HEK293 (cell line): ENCODE data around the gene ASPSCR1.
A peak's percentile ranks its signal among the peaks of the same experiment; 100 is the strongest.

Experiments used
- CTCF ChIA-PET: fragments of 350-600 bp; formaldehyde crosslinking; extraction: SDS; loops from one replicate; lab custom pipeline; 2021; ENCODE audit warnings: antibody characterized with exemption; lab: Yijun Ruan, JAX
- POLR2A ChIA-PET: fragments of 300-600 bp; formaldehyde crosslinking; extraction: SDS; loops from one replicate; lab custom pipeline; 2020; ENCODE audit warnings: antibody characterized with exemption, inconsistent platforms; lab: Yijun Ruan, JAX
- H3K27ac ChIP-seq: fragments of 200-500 bp; sonication (Bioruptor generic); 2 replicates; pipeline ENCODE4 v1.5.1; 2014; ENCODE audit warnings: low read depth, low read length, control low read depth, inconsistent platforms; ENCODE audit errors: extremely low read depth
- H3K36me3 ChIP-seq, 2 experiments: fragments of 200-500 bp in 1 of 2; sonication (Bioruptor generic) in 1 of 2; 1 replicate in 1 of 2; 2 replicates in 1 of 2; pipeline ENCODE4 v1.5.1; 2014 to 2017; ENCODE audit warnings: inconsistent platforms in 2 of 2, low read length in 2 of 2; ENCODE audit not compliant: control insufficient read depth in 2 of 2, insufficient read depth in 1 of 2
- H3K4me1 ChIP-seq: fragments of 200-500 bp; sonication (Bioruptor generic); 2 replicates; pipeline ENCODE4 v1.5.1; 2014; ENCODE audit warnings: mild to moderate bottlenecking, low read length, inconsistent platforms; ENCODE audit not compliant: control insufficient read depth, insufficient read depth
- H3K4me3 ChIP-seq: 2 replicates; pipeline ENCODE4 v1.5.1; 2011; ENCODE audit warnings: low read depth, mild to moderate bottlenecking, control low read depth, low read length, moderate library complexity
- H3K9me3 ChIP-seq: fragments of 200-500 bp; sonication (Bioruptor generic); 2 replicates; pipeline ENCODE4 v1.5.1; 2014; ENCODE audit warnings: low read depth, low read length, inconsistent platforms; ENCODE audit not compliant: control insufficient read depth, insufficient read depth
- GLIS2 ChIP-seq: fragments of 450-650 bp; formaldehyde crosslinking; IDR thresholded peaks from 2 replicates; pipeline ENCODE4 v1.5.1; 2016; ENCODE audit warnings: missing biosample characterization, missing genetic modification characterization
- IKZF3 ChIP-seq: fragments of 450-650 bp; IDR thresholded peaks from 2 replicates; pipeline ENCODE4 v1.5.0; 2018; ENCODE audit warnings: missing biosample characterization, mild to moderate bottlenecking, missing genetic modification characterization, moderate library complexity
- PRDM2 ChIP-seq: fragments of 450-650 bp; formaldehyde crosslinking; IDR thresholded peaks from 2 replicates; pipeline ENCODE4 v1.5.1; 2016; ENCODE audit warnings: missing biosample characterization, missing genetic modification characterization, borderline replicate concordance
- WT1 ChIP-seq: fragments of 450-650 bp; formaldehyde crosslinking; IDR thresholded peaks from 2 replicates; pipeline ENCODE4 v1.5.1; 2016; ENCODE audit warnings: missing biosample characterization, missing genetic modification characterization
- ZBTB1 ChIP-seq: fragments of 450-650 bp; formaldehyde crosslinking; IDR thresholded peaks from 2 replicates; pipeline ENCODE4 v1.5.1; 2016; ENCODE audit warnings: missing biosample characterization, missing genetic modification characterization
- ZFHX2 ChIP-seq: fragments of 450-650 bp; formaldehyde crosslinking; conservative IDR thresholded peaks from 2 replicates; pipeline ENCODE4 v1.5.1; 2016; ENCODE audit warnings: missing biosample characterization, missing genetic modification characterization
- ZNF112 ChIP-seq: fragments of 450-650 bp; formaldehyde crosslinking; IDR thresholded peaks from 2 replicates; pipeline ENCODE4 v1.5.0; 2017; ENCODE audit warnings: missing biosample characterization, missing genetic modification characterization
- ZNF174 ChIP-seq: fragments of 450-650 bp; formaldehyde crosslinking; IDR thresholded peaks from 2 replicates; pipeline ENCODE4 v1.5.0; 2017; ENCODE audit warnings: missing biosample characterization, mild to moderate bottlenecking, missing genetic modification characterization
- ZNF202 ChIP-seq: fragments of 450-650 bp; formaldehyde crosslinking; IDR thresholded peaks from 2 replicates; pipeline ENCODE4 v1.5.1; 2016; ENCODE audit warnings: missing biosample characterization, missing genetic modification characterization, borderline replicate concordance
- ZNF302 ChIP-seq: fragments of 450-650 bp; formaldehyde crosslinking; IDR thresholded peaks from 2 replicates; pipeline ENCODE4 v1.5.1; 2016; ENCODE audit warnings: missing biosample characterization, missing genetic modification characterization, low read depth
- ZNF335 ChIP-seq: fragments of 450-650 bp; formaldehyde crosslinking; conservative IDR thresholded peaks from 2 replicates; pipeline ENCODE4 v1.5.1; 2016; ENCODE audit warnings: missing biosample characterization, missing genetic modification characterization
- ZNF426 ChIP-seq: fragments of 450-650 bp; formaldehyde crosslinking; IDR thresholded peaks from 2 replicates; pipeline ENCODE4 v1.5.1; 2017; ENCODE audit warnings: missing biosample characterization, missing genetic modification characterization, mild to moderate bottlenecking, inconsistent platforms, moderate library complexity
- ZNF514 ChIP-seq: fragments of 450-650 bp; formaldehyde crosslinking; IDR thresholded peaks from 2 replicates; pipeline ENCODE4 v1.5.1; 2016; ENCODE audit warnings: missing biosample characterization, missing genetic modification characterization
- ZNF558 ChIP-seq: fragments of 450-650 bp; formaldehyde crosslinking; IDR thresholded peaks from 2 replicates; pipeline ENCODE4 v1.5.1; 2016; ENCODE audit warnings: missing biosample characterization, missing genetic modification characterization
- ZNF596 ChIP-seq: fragments of 450-650 bp; IDR thresholded peaks from 2 replicates; pipeline ENCODE4 v1.5.0; 2018; ENCODE audit warnings: missing biosample characterization, mild to moderate bottlenecking, missing genetic modification characterization, moderate library complexity
- ZNF664 ChIP-seq: fragments of 450-650 bp; formaldehyde crosslinking; IDR thresholded peaks from 2 replicates; pipeline ENCODE4 v1.5.1; 2016; ENCODE audit warnings: missing biosample characterization, missing genetic modification characterization
- TF ChIP-seq, protein P1 (sequence below): fragments of 450-650 bp; formaldehyde crosslinking; IDR thresholded peaks from 2 replicates; pipeline ENCODE4 v1.5.1; 2016; ENCODE audit warnings: missing biosample characterization, missing genetic modification characterization
- TF ChIP-seq, protein P2 (sequence below): fragments of 450-650 bp; formaldehyde crosslinking; IDR thresholded peaks from 2 replicates; pipeline ENCODE4 v1.5.1; 2017; ENCODE audit warnings: missing biosample characterization, missing genetic modification characterization
- TF ChIP-seq, protein P3 (sequence below): fragments of 450-650 bp; formaldehyde crosslinking; IDR thresholded peaks from 2 replicates; pipeline ENCODE4 v1.5.1; 2016; ENCODE audit warnings: missing biosample characterization, missing genetic modification characterization, borderline replicate concordance

Gene ASPSCR1

GRCh38 chr17:82004517-82005455 is 27.4 kb downstream of the ASPSCR1 start:
- TF ChIP-seq, protein P1, sequence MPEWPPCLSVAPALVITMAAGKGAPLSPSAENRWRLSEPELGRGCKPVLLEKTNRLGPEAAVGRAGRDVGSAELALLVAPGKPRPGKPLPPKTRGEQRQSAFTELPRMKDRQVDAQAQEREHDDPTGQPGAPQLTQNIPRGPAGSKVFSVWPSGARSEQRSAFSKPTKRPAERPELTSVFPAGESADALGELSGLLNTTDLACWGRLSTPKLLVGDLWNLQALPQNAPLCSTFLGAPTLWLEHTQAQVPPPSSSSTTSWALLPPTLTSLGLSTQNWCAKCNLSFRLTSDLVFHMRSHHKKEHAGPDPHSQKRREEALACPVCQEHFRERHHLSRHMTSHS (tag by site-specific recombination): no peak
- TF ChIP-seq ZNF335 (tag by site-specific recombination) (no peak), GLIS2 (no peak), ZNF558 (tag by site-specific recombination) (no peak), ZNF514 (no peak), PRDM2 (tag by site-specific recombination) (no peak)
- TF ChIP-seq, protein P2, sequence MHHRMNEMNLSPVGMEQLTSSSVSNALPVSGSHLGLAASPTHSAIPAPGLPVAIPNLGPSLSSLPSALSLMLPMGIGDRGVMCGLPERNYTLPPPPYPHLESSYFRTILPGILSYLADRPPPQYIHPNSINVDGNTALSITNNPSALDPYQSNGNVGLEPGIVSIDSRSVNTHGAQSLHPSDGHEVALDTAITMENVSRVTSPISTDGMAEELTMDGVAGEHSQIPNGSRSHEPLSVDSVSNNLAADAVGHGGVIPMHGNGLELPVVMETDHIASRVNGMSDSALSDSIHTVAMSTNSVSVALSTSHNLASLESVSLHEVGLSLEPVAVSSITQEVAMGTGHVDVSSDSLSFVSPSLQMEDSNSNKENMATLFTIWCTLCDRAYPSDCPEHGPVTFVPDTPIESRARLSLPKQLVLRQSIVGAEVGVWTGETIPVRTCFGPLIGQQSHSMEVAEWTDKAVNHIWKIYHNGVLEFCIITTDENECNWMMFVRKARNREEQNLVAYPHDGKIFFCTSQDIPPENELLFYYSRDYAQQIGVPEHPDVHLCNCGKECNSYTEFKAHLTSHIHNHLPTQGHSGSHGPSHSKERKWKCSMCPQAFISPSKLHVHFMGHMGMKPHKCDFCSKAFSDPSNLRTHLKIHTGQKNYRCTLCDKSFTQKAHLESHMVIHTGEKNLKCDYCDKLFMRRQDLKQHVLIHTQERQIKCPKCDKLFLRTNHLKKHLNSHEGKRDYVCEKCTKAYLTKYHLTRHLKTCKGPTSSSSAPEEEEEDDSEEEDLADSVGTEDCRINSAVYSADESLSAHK (tag by site-specific recombination): no peak
- Histone ChIP-seq H3K27ac (no peak overlapping the region), H3K4me3 (no peak overlapping the region), H3K9me3 (no peaks in the 10 kb centered on the region), H3K36me3 (no peaks in the 10 kb centered on the region), H3K4me1 (peaks cover 6% of the 10 kb centered on the region; the same call in 1 of the 2 replicates)
- CTCF ChIA-PET: interaction anchor here (0.9 to 3.3 kb wide), 4 partner anchors 9 to 45 kb away, joined by 6 to 31 read pairs (median 14); partner anchors contain the start of gene NOTUM
- POLR2A ChIA-PET: interaction anchor here (1.6 to 1.7 kb wide), 2 partner anchors 14 to 25 kb away, joined by 3 to 13 read pairs; no protein-coding TSS in a partner anchor

DNA sequence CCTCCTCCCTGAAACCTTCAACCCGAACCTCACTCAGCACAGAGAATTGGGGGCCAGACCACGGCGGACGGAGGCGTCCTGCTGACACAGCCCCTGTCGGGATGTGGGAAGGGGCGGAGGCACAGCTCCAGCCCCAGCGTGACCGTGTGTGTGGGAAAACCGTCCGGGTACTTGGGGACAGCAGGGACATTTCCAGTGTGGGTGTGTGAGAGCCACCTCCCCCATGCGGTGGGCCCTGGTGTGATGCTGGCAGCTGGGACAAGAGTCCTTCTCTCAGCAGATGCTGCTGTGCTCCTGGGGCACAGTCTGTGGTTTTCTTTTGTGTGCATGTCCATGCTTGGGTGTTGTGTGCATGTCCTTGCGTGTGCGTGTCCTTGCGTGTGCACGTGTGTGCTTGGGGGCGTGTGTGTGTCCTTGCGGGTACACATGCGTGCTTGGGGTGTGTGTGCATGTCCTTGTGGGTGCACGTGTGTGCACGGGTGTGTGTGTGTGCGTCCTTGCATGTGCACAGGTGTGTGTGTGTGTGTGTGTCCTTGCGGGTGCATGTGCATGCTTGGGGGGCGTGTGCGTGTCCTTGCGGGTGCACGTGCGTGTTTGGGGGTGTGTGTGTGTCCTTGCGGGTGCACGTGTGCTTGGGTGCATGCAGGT is 28.4 kb downstream of the ASPSCR1 start:
- Histone ChIP-seq H3K4me3 (no peak overlapping the region), H3K27ac (no peak overlapping the region), H3K9me3 (no peaks in the 10 kb centered on the region), H3K4me1 (peaks cover 6% of the 10 kb centered on the region; the same call in 1 of the 2 replicates), H3K36me3 (no peaks in the 10 kb centered on the region)
- POLR2A ChIA-PET: no interaction called here
- CTCF ChIA-PET: interaction anchor here (0.9 to 3.3 kb wide), 3 partner anchors 10 to 46 kb away, joined by 6 to 31 read pairs (median 21); partner anchors contain the start of gene NOTUM
- TF ChIP-seq ZBTB1 (tag by site-specific recombination) (no peak), ZFHX2 (tag by site-specific recombination) (peak; percentile 70), ZNF302 (tag by site-specific recombination) (no peak), IKZF3 (tag by site-specific recombination) (no peak), WT1 (tag by site-specific recombination) (no peak), ZNF202 (no peak), ZNF112 (no peak), ZNF596 (tag by site-specific recombination) (no peak), ZNF174 (tag by site-specific recombination) (no peak), ZNF426 (tag by site-specific recombination) (no peak), ZNF664 (no peak)
- TF ChIP-seq, protein P3, sequence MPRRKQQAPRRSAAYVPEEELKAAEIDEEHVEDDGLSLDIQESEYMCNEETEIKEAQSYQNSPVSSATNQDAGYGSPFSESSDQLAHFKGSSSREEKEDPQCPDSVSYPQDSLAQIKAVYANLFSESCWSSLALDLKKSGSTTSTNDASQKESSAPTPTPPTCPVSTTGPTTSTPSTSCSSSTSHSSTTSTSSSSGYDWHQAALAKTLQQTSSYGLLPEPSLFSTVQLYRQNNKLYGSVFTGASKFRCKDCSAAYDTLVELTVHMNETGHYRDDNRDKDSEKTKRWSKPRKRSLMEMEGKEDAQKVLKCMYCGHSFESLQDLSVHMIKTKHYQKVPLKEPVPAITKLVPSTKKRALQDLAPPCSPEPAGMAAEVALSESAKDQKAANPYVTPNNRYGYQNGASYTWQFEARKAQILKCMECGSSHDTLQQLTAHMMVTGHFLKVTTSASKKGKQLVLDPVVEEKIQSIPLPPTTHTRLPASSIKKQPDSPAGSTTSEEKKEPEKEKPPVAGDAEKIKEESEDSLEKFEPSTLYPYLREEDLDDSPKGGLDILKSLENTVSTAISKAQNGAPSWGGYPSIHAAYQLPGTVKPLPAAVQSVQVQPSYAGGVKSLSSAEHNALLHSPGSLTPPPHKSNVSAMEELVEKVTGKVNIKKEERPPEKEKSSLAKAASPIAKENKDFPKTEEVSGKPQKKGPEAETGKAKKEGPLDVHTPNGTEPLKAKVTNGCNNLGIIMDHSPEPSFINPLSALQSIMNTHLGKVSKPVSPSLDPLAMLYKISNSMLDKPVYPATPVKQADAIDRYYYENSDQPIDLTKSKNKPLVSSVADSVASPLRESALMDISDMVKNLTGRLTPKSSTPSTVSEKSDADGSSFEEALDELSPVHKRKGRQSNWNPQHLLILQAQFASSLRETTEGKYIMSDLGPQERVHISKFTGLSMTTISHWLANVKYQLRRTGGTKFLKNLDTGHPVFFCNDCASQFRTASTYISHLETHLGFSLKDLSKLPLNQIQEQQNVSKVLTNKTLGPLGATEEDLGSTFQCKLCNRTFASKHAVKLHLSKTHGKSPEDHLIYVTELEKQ (tag by site-specific recombination): no peak
